Large intestine (tissue), 3 donors: Measurements from ENCODE around the gene NEGR1. TPM values are rescaled to one million over a fixed set of nuclear protein-coding genes. Genes with fewer than 3 reads are reported as not detected.
A peak's percentile ranks its signal among the peaks of the same experiment; 100 is the strongest.

Source experiments
- DNase-seq, 2 donors: peaks; one replicate each; pipeline versions ENCODE4 v3.0.0 to v3.0.0-alpha.2; 2013
- H3K27ac ChIP-seq: one replicate; pipeline ENCODE4 v1.5.1; 2013; ENCODE audit warnings: low read length
- H3K27me3 ChIP-seq: 2 replicates; pipeline ENCODE4 v1.6.1; 2013; ENCODE audit warnings: low read length; ENCODE audit not compliant: control insufficient read depth, insufficient read depth
- H3K36me3 ChIP-seq: 2 replicates; pipeline ENCODE4 v1.6.1; 2013; ENCODE audit warnings: low read length; ENCODE audit not compliant: control insufficient read depth, insufficient read depth
- H3K4me1 ChIP-seq: one replicate; pipeline ENCODE4 v1.6.1; 2013; ENCODE audit warnings: low read length; ENCODE audit not compliant: control insufficient read depth, insufficient read depth
- H3K4me3 ChIP-seq: one replicate; pipeline ENCODE4 v1.5.1; 2013; ENCODE audit warnings: low read length
- H3K9me3 ChIP-seq: one replicate; pipeline ENCODE4 v1.6.1; 2013; ENCODE audit warnings: mild to moderate bottlenecking, low read depth, low read length, moderate library complexity; ENCODE audit not compliant: control insufficient read depth
- WGBS: methylation state at CpG from one replicate; pipeline ENCODE4 v1.1.5; 2013; ENCODE audit warnings: low lambda C conversion rate; ENCODE audit not compliant: insufficient coverage; 5-methylcytosine and 5-hydroxymethylcytosine counted together
- polyA plus RNA-seq: library from polyadenylated mRNA; unstranded; fragments of 120-200 nt; gene quantifications from one replicate; pipeline ENCODE4 v1.2.1, GENCODE V29; 2013

The NEGR1 gene
- polyA plus RNA-seq, 1 donor: 9.9 TPM

DNA sequence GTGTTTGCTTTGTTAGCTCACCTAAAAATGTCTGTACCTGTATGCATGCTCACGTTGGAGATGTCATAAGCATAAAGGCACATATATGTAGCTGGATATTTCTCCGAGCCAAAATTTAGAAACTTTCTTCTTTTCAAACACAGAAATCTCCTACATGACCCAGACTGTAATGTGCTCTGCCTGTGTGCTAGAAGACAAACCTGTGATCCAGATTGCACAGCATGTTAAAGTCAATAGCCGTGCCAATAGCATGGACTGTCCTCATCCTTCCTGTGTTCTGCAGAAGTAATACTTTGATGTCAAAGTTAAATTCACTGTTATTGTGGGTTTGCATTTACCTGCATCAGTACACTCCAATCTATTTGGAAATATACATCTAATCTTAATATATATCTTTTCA, 855.3 kb downstream of the NEGR1 start:
- Histone ChIP-seq H3K27ac (no peak overlapping the region), H3K4me1 (no peaks in the 10 kb centered on the region), H3K9me3 (no peaks in the 10 kb centered on the region), H3K27me3 (no peaks in the 10 kb centered on the region), H3K36me3 (no peaks in the 10 kb centered on the region), H3K4me3 (no peak overlapping the region)
- no peak for DNase-seq
- no CpG with 5 or more reads among the region's 3 CpGs for WGBS

DNA sequence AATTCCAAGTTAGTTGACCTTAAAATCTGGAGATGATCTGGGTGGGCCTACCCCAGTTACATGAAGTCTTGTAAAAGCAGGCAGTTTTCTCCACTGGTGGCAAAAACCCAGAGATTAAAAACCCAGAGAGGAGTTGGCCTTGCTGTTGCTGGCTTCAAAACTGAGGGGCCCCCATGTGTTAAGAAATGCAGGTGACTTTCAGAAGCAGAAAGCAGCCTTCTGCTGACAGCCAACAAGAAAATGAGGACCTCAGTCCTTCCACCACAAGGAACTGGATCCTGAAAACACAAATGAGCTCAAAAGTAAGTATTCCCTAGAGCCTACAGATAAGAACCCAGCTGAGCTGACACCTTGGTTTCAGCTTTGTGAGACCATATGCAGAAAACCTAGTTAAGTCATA, 857.8 kb downstream of the NEGR1 start:
- H3K4me1 ChIP-seq: no peaks in the 10 kb centered on the region
- no peak overlapping the region for H3K27ac ChIP-seq
- DNase-seq: no peak
- H3K4me3 ChIP-seq: no peak overlapping the region
- no peaks in the 10 kb centered on the region for H3K36me3 ChIP-seq
- H3K9me3 ChIP-seq: no peaks in the 10 kb centered on the region
- H3K27me3 ChIP-seq: no peaks in the 10 kb centered on the region

DNA sequence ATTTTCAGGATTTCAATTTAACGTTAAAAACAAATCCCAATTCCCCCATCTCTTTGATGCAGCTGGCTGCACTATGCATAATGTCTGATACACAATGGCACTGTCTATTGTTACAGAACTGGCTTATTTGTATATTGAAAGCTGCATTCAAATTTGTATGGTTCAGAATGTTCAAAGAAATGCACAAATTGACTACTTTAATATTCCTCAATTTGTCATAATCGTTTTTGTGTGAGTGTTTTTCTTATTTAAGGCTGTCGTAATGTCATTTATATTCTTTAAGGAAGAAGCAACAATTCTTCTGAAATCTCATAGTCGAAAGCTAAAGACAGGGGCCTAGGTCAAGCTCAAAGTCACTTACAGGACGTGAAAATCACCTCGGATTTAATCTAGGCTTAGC, 860.1 kb downstream of the NEGR1 start:
- no peak overlapping the region for H3K27ac ChIP-seq
- H3K4me3 ChIP-seq: no peak overlapping the region
- no peaks in the 10 kb centered on the region for H3K4me1 ChIP-seq
- H3K36me3 ChIP-seq: no peaks in the 10 kb centered on the region
- H3K27me3 ChIP-seq: no peaks in the 10 kb centered on the region
- H3K9me3 ChIP-seq: no peaks in the 10 kb centered on the region
- no peak for DNase-seq
- WGBS: 79% methylated on average over 6 of the region's 6 CpGs

DNA sequence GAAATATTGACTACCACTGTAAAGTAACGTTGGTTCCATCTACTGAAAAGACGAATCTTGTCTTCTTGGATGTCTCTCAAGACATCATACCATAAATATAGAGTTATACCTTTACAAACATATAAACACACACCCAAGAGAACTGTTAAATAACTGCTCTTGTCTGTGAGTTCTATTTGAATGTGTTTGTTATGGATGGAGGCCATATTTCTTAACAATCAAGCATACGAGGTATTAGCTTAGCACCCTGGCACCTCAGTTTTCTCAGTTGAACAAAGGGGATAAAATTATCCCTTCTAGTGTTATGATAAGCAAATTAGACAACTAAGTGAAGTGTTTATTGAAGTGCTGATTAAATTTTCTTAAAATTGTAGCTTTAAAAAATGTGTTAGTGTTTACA, 864.9 kb downstream of the NEGR1 start:
- no peaks in the 10 kb centered on the region for H3K9me3 ChIP-seq
- H3K36me3 ChIP-seq: no peaks in the 10 kb centered on the region
- no peak overlapping the region for H3K27ac ChIP-seq
- DNase-seq: no peak
- no peak overlapping the region for H3K4me3 ChIP-seq
- H3K27me3 ChIP-seq: no peaks in the 10 kb centered on the region
- WGBS: no CpG with 5 or more reads among the region's 3 CpGs
- H3K4me1 ChIP-seq: no peaks in the 10 kb centered on the region

DNA sequence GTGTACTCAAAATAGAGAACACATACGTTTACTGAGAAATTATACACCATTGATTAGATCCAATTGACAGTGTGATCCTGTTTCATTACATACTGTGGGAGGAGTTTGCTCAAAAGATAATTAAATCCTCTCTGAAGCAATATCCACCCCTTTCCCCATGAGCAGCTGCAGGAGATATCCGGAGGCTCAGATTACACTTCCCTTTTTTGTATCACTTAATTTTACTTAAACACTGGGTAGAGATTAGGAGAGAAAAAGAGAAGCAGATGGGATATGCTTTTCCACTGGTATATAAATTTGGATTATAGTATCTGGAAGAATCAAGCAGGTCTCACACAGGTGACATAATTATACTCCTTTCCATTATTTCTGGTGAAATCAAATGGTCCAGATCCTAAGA, 868.2 kb downstream of the NEGR1 start:
- WGBS: 20% methylated on average over 1 of the region's 2 CpGs
- peak in 1 of 2 donors; percentile 2 for DNase-seq
- no peak overlapping the region for H3K27ac ChIP-seq
- no peaks in the 10 kb centered on the region for H3K27me3 ChIP-seq
- no peaks in the 10 kb centered on the region for H3K36me3 ChIP-seq
- no peaks in the 10 kb centered on the region for H3K9me3 ChIP-seq
- H3K4me1 ChIP-seq: no peaks in the 10 kb centered on the region
- no peak overlapping the region for H3K4me3 ChIP-seq

DNA sequence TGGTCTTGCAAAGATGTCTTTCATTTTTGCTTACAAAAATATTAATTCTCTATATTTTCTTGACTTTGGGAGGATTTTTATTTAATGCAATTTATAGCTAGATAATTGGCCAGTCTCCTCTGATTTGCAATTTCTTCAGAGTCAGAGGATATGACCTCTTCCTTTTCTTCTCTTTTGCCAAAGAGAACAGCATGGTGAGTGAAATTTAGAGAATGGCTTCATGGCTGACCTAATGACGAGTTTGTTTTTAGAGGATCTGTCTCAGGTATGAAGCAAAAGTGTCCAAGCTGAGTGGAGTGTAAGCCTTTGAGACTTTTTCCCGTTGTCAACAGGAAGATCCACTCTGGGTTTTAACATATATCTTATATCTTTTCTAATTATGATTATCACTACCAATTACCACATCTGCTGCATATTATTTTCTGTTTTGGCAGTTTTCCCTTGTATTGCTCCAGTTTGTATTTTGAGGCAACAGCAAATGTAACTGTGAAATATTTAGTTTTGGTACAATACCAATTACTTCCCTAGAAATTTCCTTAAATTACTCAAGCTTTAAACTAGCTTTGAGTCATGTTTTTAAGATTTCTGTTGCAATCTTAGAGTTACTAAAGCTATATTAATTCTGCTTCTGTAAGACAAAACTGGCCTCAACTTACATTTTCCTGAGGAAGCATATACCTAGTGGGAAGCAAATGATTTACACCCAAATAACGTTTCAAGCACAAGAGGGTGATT, 868.7 kb downstream of the NEGR1 start:
- Histone ChIP-seq H3K36me3 (no peaks in the 10 kb centered on the region), H3K9me3 (no peaks in the 10 kb centered on the region), H3K27ac (no peak overlapping the region), H3K4me3 (no peak overlapping the region), H3K27me3 (no peaks in the 10 kb centered on the region), H3K4me1 (no peaks in the 10 kb centered on the region)
- WGBS: no CpG with 5 or more reads among the region's 3 CpGs
- DNase-seq: no peak

DNA sequence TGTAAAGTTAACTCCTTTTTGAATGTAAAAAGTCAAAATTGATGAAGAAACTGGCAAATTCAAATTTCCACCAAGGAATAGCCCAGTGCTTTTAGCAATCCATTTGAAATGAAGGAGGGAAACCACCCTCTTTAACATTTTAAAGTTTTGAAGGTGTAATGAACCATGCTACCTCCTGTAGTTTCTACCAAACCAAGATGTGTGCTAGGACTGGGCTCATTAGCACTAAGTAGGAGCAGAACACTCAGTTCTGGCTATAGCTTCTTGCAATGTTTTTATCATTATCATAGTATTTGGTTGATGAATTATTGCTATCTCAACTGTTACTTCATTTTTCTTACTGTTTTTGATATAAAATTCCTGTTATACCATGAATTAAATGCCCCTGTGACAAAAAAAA, 882.3 kb downstream of the NEGR1 start:
- no peak for DNase-seq
- H3K27me3 ChIP-seq: no peaks in the 10 kb centered on the region

DNA sequence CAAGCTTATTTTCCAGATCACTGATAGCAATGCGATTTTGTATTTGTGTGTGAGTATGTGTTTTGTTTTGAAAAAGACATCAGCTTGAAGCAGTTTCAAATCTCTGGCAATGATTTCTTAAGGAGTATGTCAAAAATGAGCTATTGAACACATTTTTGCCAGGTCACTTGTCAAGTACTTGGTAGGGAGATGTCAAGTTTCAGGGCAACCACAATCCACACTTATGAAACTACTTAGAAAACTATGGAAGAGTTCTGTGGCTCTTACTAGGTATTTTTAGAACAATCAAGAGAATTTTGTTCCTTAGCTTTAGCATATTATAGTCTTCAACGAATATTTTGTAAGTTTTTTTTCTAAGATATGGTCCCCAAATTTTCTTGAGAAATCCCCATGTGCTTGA, 882.7 kb downstream of the NEGR1 start:
- no CpG with 5 or more reads among the region's 2 CpGs for WGBS
- H3K27ac ChIP-seq: no peak overlapping the region

More for the DNA sequence above, 882.3 kb downstream of the NEGR1 start:
- Histone ChIP-seq H3K27ac (no peak overlapping the region), H3K4me1 (no peaks in the 10 kb centered on the region), H3K36me3 (no peaks in the 10 kb centered on the region), H3K9me3 (no peaks in the 10 kb centered on the region), H3K4me3 (no peak overlapping the region)

DNA sequence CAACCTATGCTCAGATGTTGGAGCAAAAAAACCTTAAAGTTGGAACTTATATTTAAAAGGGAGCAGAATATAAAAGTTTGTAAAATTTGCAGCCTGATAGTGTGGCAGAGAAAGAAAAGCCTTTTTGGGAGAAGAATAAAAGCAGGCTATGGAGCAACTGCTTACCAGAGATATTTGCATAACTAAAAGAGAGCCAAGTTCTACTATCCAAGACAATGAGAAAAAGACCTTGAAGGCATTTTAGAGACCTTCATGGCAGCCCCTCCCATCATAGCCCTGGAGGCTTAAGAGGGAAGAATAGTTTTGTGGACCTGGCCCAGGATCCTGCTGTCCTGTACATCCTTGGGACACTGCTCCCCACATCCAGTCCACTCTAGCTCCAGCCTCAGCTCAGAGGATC, 889.0 kb downstream of the NEGR1 start:
- Histone ChIP-seq H3K27me3 (no peaks in the 10 kb centered on the region), H3K4me3 (no peak overlapping the region), H3K36me3 (no peaks in the 10 kb centered on the region), H3K9me3 (peaks cover 3% of the 10 kb centered on the region), H3K4me1 (no peaks in the 10 kb centered on the region), H3K27ac (no peak overlapping the region)
- no peak for DNase-seq

More for the DNA sequence above, 882.7 kb downstream of the NEGR1 start:
- no peak for DNase-seq
- H3K4me3 ChIP-seq: no peak overlapping the region
- H3K36me3 ChIP-seq: no peaks in the 10 kb centered on the region
- no peaks in the 10 kb centered on the region for H3K27me3 ChIP-seq
- H3K4me1 ChIP-seq: no peaks in the 10 kb centered on the region
- no peaks in the 10 kb centered on the region for H3K9me3 ChIP-seq

DNA sequence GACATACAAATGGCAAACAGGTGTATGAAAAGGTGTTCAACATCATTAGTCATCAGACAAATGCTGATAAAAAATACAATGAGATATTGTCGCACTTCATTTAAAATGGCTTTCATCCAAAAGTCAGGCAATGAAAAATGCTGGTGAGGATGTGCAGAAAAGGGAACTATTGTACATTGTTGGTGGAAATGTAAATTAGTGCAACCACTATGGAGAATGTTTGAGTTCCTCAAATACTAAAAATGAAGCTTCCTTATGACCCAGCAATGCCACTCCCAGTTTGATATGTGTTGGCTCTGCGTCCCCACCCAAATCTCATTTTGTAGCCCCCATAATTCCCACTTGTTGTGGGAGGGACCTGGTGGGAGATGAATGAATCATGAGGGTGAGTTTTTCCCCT, 891.8 kb downstream of the NEGR1 start:
- Histone ChIP-seq H3K9me3 (peaks cover 9% of the 10 kb centered on the region), H3K36me3 (no peaks in the 10 kb centered on the region), H3K4me1 (no peaks in the 10 kb centered on the region), H3K4me3 (no peak overlapping the region), H3K27me3 (no peaks in the 10 kb centered on the region), H3K27ac (no peak overlapping the region)
- no peak for DNase-seq
- 100% methylated on average over 1 of the region's 2 CpGs for WGBS

DNA sequence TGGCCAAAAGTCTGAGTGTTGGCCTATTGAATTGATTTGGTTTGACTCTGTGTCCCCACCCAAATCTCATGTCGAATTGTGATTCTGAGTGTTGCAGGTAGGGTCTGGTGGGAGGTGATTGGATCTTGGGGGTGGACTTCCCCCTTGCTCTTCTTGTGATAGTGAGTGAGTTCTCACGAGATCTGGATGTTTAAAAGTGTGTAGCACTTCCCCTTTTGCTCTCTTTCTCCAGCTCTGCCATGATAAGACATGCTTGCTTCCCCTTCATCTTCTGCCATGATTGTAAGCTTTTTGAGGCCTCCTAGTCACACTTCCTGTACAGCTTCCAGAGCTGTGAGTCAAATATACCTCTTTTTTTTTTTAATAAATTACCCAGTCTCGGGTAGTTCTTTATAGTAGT, 904.5 kb downstream of the NEGR1 start:
- Histone ChIP-seq H3K36me3 (no peaks in the 10 kb centered on the region), H3K4me3 (no peak overlapping the region), H3K9me3 (no peaks in the 10 kb centered on the region), H3K4me1 (no peaks in the 10 kb centered on the region), H3K27ac (no peak overlapping the region), H3K27me3 (no peaks in the 10 kb centered on the region)
- DNase-seq: no peak
- no CpG with 5 or more reads among the region's 3 CpGs for WGBS
